ENCODE data around the gene ATP1A3. TPM values are rescaled to one million over a fixed set of nuclear protein-coding genes. Genes with fewer than 3 reads are reported as not detected.
"Not testable (repeated sequence)": the region's sequence is repeated elsewhere in the genome, so short reads cannot be mapped to it uniquely, and the experiment has no call there.

Gene ATP1A3
- 0.97 and 1.6 TPM in 2 replicates for total RNA-seq (2014; rRNA removed; shearing (Covaris generic))

- peak; percentile 83 for DNase-seq (ENCODE audit: low read depth)
Observed at GRCh38 chr19:41993612-41994483, at the start of gene ATP1A3. ATP1A3 (minus strand) TSS chr19:41994230; CDS start chr19:41994076, 154 bp downstream.

DNA sequence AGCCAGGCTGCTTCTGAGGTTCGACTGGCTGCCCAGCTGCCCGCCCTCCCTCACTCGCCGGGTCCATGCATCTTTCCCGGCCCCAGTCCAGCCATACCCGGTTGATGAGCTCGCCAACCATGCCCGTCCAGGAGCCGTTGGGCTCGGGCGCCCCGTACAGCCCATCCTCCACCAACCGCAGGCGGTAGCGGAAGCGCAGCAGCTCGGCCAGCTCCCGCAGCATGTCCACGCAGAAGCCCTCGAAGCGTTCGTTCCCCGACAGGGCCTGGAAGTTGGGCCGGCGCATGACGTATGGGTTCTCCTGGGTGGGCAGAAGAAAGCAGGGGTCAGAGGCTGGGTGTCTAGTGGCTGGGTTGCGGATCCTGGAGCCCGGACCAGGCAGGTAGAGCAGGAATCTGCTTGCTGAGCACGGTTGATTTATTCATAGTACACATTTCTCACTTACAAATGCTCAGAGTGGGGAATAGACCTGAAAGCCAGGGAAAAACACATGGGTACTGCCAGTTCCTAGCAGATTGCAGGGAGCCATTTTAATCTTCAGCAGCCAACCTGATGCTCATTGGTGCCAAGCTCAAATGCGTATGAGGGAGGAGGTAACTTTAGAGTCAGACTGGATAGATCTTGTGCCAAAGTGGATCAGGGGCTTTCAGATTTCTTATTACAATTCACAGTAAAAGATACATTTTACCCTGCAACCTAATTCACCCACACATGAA is 48.6 kb upstream of the ATP1A3 start:
- no peak for DNase-seq (ENCODE audit: low read depth)

DNA sequence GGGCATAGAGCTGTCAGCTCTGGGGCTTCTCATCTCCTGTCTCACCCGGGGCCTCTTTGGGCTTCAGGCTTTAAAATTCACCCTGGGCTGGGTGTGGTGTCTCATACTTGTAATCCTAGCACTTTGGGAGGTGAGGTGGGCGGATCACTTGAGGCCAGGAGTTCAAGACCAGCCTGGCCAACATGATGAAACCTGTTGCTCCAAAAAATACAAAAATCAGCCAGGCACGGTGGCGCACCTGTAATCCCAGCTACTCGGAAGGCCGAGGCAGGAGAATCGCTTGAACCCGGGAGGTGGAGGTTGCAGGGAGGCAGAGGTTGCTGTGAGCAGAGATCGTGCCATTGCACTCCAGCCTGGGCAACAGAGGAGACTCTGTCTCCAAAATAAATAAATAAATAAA is 46.5 kb upstream of the ATP1A3 start:
- not testable (repeated sequence) for DNase-seq (ENCODE audit: low read depth)

- DNase-seq (ENCODE audit: low read depth): no peak
Observed at GRCh38 chr19:42040031-42040430, 46.0 kb upstream of the ATP1A3 start.

GRCh38 chr19:42038666-42039065 is 44.6 kb upstream of the ATP1A3 start:
- no peak for DNase-seq (ENCODE audit: low read depth)

GRCh38 chr19:42037649-42038048 is 43.6 kb upstream of the ATP1A3 start:
- DNase-seq (ENCODE audit: low read depth): no peak

- DNase-seq (ENCODE audit: low read depth): peak; percentile 78
Observed at GRCh38 chr19:42034640-42035391, 40.8 kb upstream of the ATP1A3 start.

- no peak for DNase-seq (ENCODE audit: low read depth)
Observed at GRCh38 chr19:42033413-42033812, 39.4 kb upstream of the ATP1A3 start.

- DNase-seq (ENCODE audit: low read depth): peak; percentile 59
Observed at GRCh38 chr19:42032431-42032830, 38.4 kb upstream of the ATP1A3 start.

DNA sequence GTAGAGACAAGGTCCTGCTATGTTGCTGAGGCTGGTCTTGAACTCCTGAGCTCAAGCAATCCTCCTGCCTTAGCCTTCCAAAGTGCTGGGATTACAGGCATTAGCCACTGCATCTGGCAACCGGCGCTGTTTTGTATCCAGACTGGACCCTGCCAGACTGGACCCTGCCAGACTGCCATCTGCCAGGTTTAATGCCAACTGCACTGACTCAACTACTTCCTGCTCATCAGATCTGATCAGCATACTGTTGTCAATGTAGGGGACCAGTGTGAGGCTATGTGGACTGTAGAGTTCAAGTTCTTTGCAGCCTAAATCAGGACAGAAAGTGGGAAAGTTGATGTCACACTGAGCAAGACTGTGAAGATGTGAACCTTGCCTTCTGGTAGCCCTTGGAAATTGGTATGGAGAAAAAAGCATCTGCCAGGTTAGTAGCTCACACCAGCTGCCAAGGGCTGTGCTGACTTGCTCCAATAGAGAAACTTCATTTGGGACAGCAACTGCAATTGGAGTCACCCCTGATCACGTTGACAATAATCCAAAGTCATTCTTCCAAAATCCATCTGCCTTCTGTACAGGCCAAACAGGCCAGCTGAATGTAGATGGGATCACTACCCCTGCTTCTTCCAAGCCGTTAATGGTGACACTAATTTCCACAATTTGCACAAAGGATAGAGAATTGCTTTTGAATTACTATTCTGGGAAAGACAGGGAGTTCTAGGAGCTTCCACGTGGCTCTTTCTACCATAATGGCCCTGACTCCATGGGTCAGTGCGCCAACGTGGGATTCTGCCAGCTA is 36.8 kb upstream of the ATP1A3 start:
- no peak for DNase-seq (ENCODE audit: low read depth)

DNA sequence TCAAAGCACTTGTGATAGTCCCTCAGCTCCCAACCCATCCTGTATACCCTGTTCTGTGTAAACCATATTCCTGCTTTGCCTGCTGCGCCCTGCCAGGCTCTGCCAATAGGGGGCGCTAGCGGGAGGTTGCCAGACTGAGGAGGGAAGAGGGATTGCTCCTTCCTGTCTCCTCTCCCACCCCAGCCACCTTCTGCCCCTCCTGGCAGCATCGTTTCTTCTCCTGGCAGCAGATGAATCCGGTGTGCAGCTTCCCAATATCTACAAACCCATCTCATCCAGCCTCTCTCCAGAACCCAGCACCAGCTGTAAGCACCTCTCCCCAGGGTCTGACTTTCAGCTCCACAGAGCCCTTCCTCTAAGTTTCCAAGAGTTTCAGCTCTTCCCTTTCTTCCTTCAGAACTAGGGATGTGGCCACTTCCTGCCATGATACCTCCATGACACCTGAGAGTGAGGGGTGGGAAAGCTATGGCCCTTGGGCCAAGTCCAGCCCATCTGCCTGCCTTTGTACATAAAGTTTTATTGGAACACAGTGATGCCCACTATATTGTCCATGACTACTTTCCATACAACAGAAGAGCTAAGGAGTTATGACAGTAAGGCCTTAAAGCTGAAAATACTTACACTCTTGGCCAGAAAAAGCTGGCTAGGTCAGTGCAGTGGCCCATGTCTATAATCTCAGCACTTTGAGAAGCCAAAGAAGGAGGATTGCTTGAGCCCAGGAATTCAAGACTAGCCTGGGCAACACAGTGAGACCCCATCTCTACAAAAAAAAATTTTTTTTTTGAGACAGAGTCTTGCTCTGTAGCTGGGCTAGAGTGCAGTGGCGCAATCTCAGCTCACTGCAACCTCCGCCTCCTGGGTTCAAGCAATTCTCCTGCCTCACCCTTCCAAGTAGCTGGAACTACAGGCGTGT is 34.5 kb upstream of the ATP1A3 start:
- DNase-seq (ENCODE audit: low read depth): peak; percentile 50

DNA sequence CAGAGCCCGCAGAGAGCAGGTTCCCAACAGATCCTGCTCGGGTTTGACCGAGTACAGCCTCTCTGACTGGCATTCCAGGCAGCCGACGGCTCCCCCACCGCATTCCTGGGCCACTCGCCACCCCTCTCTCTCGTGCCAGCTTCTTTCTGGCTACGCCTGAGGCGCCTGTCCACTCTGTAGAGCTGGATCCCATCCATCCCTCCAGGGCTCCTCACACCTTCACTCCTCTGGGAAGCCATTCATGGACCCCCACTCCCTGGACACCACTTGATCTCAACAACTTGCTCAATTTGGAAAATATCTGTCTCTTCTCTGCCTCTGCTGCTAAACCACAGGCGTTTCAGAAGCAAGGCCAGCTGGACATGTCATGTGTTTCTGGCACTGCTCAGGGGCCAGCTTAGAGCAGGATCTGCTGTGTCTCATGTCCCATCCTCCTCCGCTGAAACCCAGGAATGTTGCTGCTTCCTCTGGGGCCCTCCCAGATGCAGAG is 30.6 kb upstream of the ATP1A3 start:
- no peak for DNase-seq (ENCODE audit: low read depth)

GRCh38 chr19:42023943-42024260 is 29.9 kb upstream of the ATP1A3 start:
- no peak for DNase-seq (ENCODE audit: low read depth)

GRCh38 chr19:42023121-42023942 is 29.3 kb upstream of the ATP1A3 start:
- peak; percentile 60 for DNase-seq (ENCODE audit: low read depth)

- DNase-seq (ENCODE audit: low read depth): no peak
Observed at GRCh38 chr19:42022616-42023015, 28.6 kb upstream of the ATP1A3 start.

DNA sequence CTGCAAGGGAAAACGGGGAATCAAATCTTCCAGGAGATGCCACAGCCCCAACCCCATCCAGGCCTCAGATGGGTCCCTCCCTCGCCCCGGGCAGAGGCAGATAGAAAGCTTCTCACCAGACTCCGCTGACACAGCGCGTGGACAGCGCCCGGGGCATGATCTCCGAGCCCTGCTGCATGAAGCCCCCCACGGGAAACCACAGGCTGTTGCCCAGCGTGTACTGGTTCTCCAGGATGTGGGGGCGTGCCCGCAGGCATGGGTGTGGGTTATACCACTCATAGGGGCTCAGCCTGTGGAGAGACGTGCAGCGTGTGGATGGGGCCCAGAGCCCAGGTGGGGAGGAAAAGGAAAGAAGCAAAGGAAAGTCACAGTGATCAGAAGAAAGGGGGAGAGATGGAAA is 27.2 kb upstream of the ATP1A3 start:
- DNase-seq (ENCODE audit: low read depth): no peak

GRCh38 chr19:42018503-42019193 is 24.6 kb upstream of the ATP1A3 start:
- DNase-seq (ENCODE audit: low read depth): no peak

DNA sequence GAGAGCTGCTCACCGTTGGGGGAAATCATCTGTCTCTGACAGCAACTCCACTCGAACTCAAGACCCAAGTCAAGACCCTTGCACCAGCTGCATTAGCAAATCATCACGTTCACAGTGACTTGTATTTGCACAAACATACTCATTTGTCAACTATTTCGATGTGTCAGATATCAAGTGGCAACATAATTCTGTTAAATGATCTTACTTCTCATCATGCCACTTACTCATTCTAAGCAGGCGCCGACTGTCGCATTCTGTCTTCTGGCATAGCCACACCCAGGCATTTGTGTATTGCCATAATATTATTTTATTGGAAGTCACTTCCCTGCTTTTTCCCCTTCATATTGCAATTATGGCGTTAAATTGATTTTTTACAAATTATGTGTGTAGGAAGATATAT is 23.0 kb upstream of the ATP1A3 start:
- no peak for DNase-seq (ENCODE audit: low read depth)

DNA sequence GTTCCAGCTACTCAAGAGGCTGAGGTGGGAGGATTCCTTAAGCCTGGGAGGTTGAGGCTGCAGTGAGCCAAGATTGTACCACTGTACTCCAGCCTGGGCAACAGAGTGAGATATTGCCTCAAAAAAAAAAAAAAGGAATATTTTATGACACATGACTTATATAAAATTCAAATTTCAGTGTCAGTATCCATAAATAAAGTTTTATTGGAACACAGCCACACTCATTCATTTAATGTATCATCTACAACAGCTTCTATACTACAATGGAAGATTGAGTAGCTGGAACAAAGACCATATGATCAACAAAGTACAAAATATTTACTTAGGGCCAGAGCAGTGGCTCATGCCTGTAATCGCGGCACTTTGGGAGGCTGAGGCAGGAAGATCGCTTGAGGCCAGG is 18.7 kb upstream of the ATP1A3 start:
- DNase-seq (ENCODE audit: low read depth): not testable (repeated sequence)
